Fibroblast of peridontal ligament (primary cell): Measurements from ENCODE around the gene KPNA6.

Experiments
- DNase-seq: peaks from one replicate; pipeline ENCODE4 v3.0.0-alpha.2; 2010; ENCODE audit errors: extremely low read depth

Gene KPNA6

DNA sequence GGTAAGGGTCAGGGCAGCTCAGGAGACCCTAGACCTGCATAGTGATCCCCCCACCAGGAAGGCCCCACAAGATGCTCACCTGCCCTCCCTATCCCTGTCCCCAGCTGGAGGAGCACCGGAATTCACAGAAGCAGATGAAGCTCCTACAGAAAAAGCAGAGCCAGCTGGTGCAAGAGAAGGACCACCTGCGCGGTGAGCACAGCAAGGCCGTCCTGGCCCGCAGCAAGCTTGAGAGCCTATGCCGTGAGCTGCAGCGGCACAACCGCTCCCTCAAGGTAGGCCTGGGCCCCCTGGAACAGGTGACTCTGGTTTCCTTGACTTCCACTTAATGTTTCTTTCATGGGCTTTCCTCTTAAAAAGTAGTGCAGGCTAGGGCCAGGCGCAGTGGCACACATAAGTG, 80.0 kb downstream of the KPNA6 start:
- DNase-seq, result no peak

DNA sequence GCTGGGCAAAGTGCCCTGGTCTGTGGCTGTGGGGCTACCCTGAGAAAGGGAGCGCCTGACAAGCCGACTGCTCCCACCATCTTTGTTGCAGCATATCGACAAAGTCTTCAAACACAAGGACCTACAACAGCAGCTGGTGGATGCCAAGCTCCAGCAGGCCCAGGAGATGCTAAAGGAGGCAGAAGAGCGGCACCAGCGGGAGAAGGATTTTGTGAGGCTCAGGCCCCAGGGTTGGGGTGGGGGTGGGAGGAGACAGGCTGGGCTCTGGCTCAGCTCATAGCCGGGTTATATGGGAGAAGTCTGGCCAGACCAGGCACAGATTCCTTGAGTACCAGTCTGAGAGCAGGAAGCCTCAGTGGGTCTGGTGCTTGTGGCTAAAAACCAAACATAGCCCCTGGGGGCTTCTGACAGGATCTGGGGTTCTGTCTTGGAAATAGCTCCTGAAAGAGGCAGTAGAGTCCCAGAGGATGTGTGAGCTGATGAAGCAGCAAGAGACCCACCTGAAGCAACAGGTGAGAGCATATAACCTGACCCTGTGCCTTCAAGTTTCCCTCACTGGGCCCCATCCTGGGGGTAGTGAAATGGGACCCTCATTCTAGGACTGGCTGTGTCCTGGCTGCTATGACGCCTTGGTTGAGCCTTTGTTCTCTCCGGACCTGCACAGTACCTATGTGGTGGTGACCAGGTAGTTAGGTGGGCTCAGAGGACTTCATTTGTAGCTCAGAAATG, 84.5 kb downstream of the KPNA6 start:
- DNase-seq, result no peak

- no peak for DNase-seq
These were observed 87.1 kb downstream of the KPNA6 start for GRCh38 chr1:32194984-32195383.

GRCh38 chr1:32195531-32195930, 87.7 kb downstream of the KPNA6 start:
- DNase-seq, result no peak

DNA sequence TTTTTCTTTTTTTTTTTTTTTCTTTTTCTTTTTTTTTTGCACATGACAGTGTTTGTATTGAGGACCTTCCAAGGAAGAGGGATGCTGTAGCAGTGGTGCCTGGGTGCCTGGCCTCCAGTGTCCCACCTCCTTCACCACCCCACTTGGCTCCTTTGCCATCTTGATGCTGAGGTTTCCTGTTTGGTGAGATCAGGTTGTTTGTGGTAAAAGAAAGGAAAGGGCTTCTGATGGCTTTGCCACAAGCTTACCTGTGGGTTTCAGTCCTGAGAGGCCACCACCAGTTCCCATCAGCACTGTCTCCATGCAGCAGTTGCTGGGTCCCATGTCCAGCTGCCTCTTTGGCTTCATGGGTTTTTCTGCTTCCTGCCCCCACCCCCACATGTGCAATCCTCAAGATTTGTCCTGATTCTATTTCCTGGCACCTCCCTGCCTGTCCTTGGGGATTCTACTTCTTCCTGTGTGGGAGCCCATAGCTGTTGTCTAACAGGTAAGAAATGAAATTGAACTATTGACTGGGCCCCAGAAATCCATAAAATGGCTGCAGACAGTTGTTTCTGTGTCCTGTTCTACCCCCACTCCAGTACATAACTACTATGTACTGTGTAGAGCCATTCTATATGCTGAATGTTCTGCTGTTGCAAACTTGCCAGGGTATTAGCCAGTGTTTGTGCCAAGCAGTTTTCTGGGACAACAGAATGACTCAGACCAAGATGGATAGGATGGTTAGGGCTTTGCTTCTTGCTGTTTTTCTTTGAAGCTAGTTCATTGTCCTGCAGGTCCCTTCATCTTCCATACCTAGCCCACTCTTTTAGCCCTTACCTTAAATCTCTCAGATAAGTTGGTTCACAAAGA, 88.3 kb downstream of the KPNA6 start:
- DNase-seq, result peak; percentile 28

DNA sequence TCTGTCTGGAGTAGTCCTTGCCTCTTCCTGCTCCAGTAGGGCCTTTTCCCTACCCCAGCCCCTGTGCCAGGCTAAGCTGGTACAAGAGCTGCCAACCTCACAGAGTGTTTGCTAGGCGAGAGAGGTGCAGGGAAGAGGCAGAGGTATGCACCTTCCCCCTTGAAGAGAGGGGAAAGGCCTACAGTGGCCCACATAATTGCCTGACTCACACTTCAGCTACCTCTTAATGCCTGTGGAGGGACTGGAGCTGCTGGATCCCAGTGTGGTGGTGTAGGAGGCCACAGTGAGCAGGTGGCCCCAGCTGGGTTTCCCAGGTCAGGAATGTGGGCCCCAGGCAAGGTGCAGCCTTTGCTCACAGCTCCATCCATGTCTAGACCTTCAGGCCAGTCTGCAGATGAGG, 89.2 kb downstream of the KPNA6 start:
- no peak for DNase-seq

DNA sequence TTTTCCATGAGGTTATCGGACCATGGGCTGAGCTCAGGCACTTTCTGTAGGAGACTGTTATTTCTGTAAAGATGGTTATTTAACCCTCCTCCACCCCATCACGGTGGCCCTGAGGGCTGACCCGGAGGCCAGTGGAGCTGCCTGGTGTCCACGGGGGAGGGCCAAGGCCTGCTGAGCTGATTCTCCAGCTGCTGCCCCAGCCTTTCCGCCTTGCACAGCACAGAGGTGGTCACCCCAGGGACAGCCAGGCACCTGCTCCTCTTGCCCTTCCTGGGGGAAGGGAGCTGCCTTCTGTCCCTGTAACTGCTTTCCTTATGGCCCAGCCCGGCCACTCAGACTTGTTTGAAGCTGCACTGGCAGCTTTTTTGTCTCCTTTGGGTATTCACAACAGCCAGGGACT, 90.0 kb downstream of the KPNA6 start:
- no peak for DNase-seq

GRCh38 chr1:32198237-32199042, 90.6 kb downstream of the KPNA6 start:
- no peak for DNase-seq

- DNase-seq, result no peak
These were observed 91.3 kb downstream of the KPNA6 start for GRCh38 chr1:32199043-32199716.

- DNase-seq, result peak; percentile 32
These were observed 91.8 kb downstream of the KPNA6 start for GRCh38 chr1:32199717-32200072.

GRCh38 chr1:32200226-32201010, 92.6 kb downstream of the KPNA6 start, which contains the start of gene CCDC28B:
Gene CCDC28B, plus strand, starts transcription at chr1:32200595. Its CDS starts 1,341 bp downstream, at chr1:32201936.
- DNase-seq, result peak; percentile 75

DNA sequence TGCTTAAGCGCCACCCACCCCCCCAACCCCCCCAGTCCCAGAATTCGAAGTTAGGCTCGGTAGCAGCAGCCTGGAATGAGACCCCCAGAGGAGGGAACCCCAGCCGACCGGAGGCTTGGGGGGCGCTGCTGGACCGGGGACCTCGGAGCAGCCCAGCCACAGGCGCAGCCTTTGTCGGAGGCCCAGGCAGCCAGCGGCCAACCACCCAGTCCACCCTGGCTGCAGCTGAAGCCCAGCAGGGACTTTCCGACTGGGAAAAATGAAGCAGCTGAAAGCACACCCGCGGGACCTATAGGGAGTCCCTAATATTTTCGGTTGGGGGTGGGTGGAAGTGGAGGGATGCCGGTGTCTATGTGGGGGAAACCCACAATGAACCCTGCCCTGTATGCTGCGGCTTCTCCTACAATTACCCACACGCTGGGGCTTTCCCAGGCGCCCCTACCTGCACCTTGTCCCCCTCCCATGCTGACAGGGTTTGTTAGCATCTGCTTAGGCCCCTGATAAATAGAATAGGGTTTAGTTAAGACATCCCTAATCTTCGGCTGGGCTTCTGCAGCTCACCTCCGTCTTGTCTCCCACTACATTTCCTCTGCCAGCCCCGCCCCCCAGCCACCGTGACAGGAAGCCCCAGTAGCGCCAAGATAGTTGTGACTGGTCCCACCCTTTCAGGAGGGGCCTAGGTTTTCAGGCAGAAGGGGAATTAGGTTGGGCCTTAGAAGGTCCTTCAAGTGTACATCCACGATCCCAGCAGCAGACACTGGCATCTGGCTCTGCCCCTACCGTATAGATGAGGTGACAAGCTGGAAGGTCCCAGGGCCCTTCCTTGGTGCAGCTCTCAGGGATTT, 93.4 kb downstream of the KPNA6 start:
- peak; percentile 50 for DNase-seq

DNA sequence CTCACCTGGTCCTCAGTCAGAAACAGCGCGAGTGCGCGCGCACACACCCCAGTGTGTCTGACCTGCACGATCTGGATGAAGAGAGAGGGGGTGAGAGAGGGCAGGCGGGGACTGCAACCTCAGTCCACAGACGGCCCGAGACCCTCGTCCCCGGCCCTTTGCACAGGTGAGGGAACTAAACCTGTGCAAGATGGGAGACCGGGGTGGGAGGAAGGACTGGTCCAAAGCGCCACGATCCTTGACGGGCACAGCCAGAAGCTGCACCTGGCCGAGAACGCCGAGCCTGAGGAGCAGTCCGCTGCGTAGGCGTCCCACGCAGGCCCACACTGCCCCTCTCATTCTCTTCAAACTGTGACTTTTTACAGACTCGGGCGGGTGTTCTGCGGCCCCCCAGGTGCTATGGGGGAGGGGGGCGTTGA, 97.1 kb downstream of the KPNA6 start:
- DNase-seq, result no peak

DNA sequence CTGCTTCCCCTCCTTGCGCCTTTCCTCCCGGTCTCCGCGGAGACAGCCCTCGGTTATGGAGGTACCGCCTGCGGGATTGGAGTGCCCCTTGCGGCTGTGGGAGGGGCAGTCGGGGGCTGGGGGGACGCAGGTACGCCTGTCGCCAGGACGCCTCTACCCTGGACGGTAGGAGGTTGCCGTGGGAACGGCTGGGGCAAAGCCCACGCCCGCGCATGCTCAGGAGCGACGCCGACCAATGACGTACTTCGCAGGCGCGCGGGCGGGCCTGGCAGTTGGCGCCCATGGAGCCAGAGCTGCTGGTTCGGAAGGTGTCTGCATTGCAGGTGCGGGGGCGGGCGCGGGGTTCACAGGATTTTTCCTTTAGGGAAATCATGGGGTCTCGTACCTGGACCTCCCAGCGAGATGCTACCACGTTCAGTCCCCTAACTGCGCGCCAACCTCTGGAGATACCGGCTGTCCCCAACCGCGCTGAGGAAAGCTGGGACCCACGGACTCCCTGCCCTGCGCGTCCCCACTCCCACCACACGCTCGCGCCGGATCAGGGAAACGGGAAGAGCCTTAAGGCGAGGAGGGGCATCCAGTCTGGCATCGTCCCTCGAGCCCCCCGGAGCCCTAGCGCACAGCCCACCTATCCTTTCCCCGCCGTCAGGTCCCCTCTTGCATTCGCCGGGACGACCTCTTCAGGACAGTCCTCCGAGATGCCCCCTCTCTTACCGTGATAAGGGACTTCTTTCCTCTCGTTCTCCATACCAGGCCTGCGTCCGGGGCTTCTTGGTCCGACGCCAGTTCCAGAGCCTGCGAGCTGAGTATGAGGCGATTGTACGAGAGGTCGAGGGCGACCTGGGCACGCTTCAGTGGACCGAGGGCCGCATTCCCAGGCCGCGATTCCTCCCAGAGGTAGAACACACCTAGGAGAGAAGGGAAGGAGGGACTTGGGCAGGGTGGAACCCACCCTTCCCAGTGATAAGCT, 97.8 kb downstream of the KPNA6 start, which contains the start of gene IQCC:
IQCC (plus strand) TSS at position 271 of the 970 bp plus-strand sequence; CDS start at position 282, 11 bp downstream.
- DNase-seq, result peak; percentile 71

GRCh38 chr1:32208469-32208868, 100.6 kb downstream of the KPNA6 start:
- DNase-seq, result no peak

DNA sequence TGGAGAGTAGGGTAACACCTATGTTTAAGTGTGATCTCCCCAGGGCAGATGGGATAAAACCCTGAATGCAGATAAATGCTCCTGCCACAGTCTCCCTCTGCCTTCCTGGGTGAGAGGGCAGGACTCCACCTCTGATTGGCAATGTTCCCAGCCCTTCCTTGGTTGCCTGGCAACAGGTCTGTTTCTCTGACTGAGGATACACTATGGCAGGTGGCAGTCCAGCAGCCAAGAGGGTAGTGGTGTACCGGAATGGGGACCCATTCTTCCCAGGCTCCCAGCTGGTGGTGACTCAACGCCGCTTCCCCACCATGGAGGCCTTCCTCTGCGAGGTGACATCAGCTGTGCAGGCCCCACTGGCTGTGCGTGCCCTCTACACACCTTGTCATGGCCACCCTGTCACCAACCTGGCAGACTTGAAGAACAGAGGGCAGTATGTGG, 101.1 kb downstream of the KPNA6 start, which contains the start of gene DCDC2B:
DCDC2B (plus strand) TSS at position 199 of the 438 bp plus-strand sequence; CDS start at position 204, 5 bp downstream.
- DNase-seq, result no peak

DNA sequence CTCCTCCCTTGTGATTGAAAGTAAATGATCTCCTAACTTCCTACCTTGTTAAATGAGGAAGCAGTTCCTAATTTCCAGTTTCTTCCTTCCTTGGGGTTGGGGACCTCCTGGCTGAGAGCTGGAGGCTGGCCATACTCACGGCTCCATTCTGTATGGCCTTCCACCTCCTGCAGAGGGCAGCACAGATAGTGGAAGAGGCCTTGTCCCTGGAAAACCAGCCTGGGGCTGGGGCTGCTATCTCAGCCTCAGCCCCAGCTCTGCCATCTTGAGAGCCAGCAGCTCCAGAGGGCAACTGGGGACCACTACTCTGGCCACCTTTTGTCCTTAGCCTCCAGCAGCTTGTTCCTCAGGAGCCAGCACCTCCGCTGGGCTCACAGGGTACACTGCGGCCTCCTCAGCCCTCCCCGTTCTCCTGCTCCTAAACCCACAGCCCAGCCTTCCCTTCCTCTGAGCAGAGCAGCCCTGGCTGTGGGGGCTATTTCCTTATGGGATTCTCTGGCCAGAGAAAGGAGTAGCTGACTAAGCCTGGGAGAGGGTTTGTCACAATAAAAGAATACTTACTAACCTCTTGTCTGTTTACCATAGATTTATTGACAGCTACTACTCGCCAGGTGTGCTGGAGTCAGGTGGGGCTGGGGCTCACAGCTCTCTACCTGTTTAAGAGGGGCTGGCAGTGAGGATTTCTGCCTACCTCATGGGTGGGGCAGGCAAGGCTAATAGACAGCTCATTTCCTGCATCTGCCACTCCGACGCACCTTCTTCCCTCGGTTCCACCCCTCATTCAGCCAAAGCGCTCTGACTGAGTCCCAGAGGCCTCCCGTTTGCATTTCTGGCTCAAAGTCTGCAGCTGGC, 108.0 kb downstream of the KPNA6 start:
- DNase-seq, result peak; percentile 65
